ENCODE results near the gene GYG1.
A peak's percentile ranks its signal among the peaks of the same experiment; 100 is the strongest.

Gene GYG1

GRCh38 chr3:148991219-148992026, at the start of gene GYG1:
Gene GYG1 (plus strand): TSS chr3:148991540. CDS start chr3:148991641, 101 bp downstream.
- H3K4me3 ChIP-seq (ENCODE audit: low read depth, low read length): peak within 1 kb of the TSS; percentile 69
- peaks cover 18% of the 10 kb centered on the region for H3K36me3 ChIP-seq (ENCODE audit: control insufficient read depth, insufficient read depth, low read length)
- H3K4me1 ChIP-seq (ENCODE audit: control insufficient read depth, insufficient read depth, low read length): peaks cover 13% of the 10 kb centered on the region
- peak within 1 kb of the TSS; percentile 46; the same call in 1 of the 2 replicates for H3K9ac ChIP-seq (ENCODE audit: low read depth, low read length)
- H3K27me3 ChIP-seq (ENCODE audit: control insufficient read depth, insufficient read depth, low read length): peaks cover 11% of the 10 kb centered on the region
- no peaks in the 10 kb centered on the region for H3K9me3 ChIP-seq (ENCODE audit: control insufficient read depth, insufficient read depth, low read length)
- peak within 1 kb of the TSS; percentile 64 for H3K27ac ChIP-seq (ENCODE audit: low read depth, low read length)

- H3K27ac ChIP-seq (ENCODE audit: low read depth, low read length): no peak overlapping the region
- no peaks in the 10 kb centered on the region for H3K9me3 ChIP-seq (ENCODE audit: control insufficient read depth, insufficient read depth, low read length)
- H3K4me1 ChIP-seq (ENCODE audit: control insufficient read depth, insufficient read depth, low read length): no peaks in the 10 kb centered on the region
- no peaks in the 10 kb centered on the region for H3K36me3 ChIP-seq (ENCODE audit: control insufficient read depth, insufficient read depth, low read length)
- no peaks in the 10 kb centered on the region for H3K27me3 ChIP-seq (ENCODE audit: control insufficient read depth, insufficient read depth, low read length)
- no peak overlapping the region for H3K9ac ChIP-seq (ENCODE audit: low read depth, low read length)
- no peak overlapping the region for H3K4me3 ChIP-seq (ENCODE audit: low read depth, low read length)
These were observed 47.7 kb upstream of the GYG1 start for GRCh38 chr3:148943506-148944205.

- Histone ChIP-seq H3K4me3 (ENCODE audit: low read depth, low read length) (no peak overlapping the region), H3K4me1 (ENCODE audit: control insufficient read depth, insufficient read depth, low read length) (no peaks in the 10 kb centered on the region), H3K9me3 (ENCODE audit: control insufficient read depth, insufficient read depth, low read length) (no peaks in the 10 kb centered on the region), H3K27ac (ENCODE audit: low read depth, low read length) (no peak overlapping the region), H3K36me3 (ENCODE audit: control insufficient read depth, insufficient read depth, low read length) (no peaks in the 10 kb centered on the region), H3K27me3 (ENCODE audit: control insufficient read depth, insufficient read depth, low read length) (no peaks in the 10 kb centered on the region), H3K9ac (ENCODE audit: low read depth, low read length) (no peak overlapping the region)
These were observed 46.2 kb upstream of the GYG1 start for GRCh38 chr3:148945116-148945515.

DNA sequence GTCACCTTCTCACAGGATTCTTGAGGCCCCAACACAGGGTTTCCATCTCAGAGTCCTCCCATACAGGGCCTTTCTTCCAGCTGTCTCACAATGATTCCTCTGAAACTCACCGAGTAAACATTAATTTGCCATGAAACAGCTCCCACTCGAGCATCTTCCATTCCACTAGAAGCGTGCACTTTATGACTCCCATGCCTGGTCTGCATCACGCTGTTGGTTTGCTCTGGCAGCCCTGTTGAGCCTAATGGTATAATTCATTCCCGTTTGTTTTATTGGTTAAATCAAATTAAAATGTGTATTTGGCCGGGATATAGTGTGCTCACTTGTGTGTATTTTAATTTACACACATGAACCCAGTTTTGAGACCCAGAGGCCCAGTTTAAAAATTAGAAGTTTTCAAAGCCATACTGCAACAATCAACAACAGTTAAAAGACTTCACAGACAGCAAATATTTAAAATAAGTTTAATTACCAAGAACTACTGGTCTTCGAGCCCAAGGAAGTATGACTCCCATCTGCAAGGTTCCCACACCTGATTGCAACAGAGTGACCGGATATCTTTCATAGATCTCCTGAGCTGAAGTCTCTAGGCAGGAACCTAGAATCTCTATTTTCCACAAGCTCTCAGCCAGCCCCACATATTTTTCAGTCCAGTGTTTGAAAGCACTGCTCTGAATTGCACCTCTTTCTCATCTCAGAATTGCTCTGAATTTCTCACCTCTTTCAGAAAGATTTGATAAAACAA, 42.3 kb upstream of the GYG1 start:
- Histone ChIP-seq H3K36me3 (ENCODE audit: control insufficient read depth, insufficient read depth, low read length) (no peaks in the 10 kb centered on the region), H3K9ac (ENCODE audit: low read depth, low read length) (no peak overlapping the region), H3K4me3 (ENCODE audit: low read depth, low read length) (no peak overlapping the region), H3K4me1 (ENCODE audit: control insufficient read depth, insufficient read depth, low read length) (no peaks in the 10 kb centered on the region), H3K27ac (ENCODE audit: low read depth, low read length) (no peak overlapping the region), H3K9me3 (ENCODE audit: control insufficient read depth, insufficient read depth, low read length) (no peaks in the 10 kb centered on the region), H3K27me3 (ENCODE audit: control insufficient read depth, insufficient read depth, low read length) (no peaks in the 10 kb centered on the region)

- Histone ChIP-seq H3K4me3 (ENCODE audit: low read depth, low read length) (no peak overlapping the region), H3K36me3 (ENCODE audit: control insufficient read depth, insufficient read depth, low read length) (no peaks in the 10 kb centered on the region), H3K27me3 (ENCODE audit: control insufficient read depth, insufficient read depth, low read length) (no peaks in the 10 kb centered on the region), H3K9me3 (ENCODE audit: control insufficient read depth, insufficient read depth, low read length) (no peaks in the 10 kb centered on the region), H3K9ac (ENCODE audit: low read depth, low read length) (no peak overlapping the region), H3K27ac (ENCODE audit: low read depth, low read length) (no peak overlapping the region), H3K4me1 (ENCODE audit: control insufficient read depth, insufficient read depth, low read length) (peaks cover 6% of the 10 kb centered on the region)
These were observed 40.5 kb upstream of the GYG1 start for GRCh38 chr3:148950806-148951205.

DNA sequence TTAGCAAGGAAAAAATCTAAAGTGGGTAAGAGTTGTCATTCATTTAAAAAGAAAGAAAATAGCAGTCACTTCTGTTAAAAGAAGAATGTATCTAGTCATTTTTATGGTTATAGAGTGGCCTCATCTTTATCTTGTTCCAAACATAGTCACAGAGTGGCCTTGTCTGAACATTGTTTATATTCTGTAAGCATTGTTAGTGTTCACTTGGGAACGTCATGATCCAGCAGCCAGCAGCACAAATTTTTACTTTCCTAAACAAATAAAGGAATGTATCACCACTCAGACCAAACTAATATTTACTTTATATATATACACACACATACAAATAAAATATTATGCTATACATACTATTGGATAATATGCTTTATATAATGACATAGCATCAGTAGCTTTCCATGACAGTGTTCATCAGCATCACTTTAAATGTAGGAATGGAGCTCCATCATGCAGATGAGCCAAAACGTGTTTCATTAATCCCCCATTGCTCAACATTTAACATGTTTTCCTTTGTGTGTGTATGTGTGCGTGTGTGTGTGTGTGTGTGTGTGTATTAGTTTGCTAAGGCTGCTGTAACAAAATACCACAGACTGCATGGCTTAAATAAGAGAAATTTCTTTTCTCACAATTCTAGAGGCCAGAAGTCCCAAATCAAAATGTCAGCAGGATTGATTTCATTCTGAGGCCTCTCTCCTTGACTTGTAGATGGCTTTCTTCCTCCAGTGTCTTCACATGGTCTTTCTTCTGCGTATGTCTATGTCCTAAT, 39.6 kb upstream of the GYG1 start:
- no peaks in the 10 kb centered on the region for H3K36me3 ChIP-seq (ENCODE audit: control insufficient read depth, insufficient read depth, low read length)
- peaks cover 12% of the 10 kb centered on the region for H3K4me1 ChIP-seq (ENCODE audit: control insufficient read depth, insufficient read depth, low read length)
- H3K27ac ChIP-seq (ENCODE audit: low read depth, low read length): no peak overlapping the region
- no peaks in the 10 kb centered on the region for H3K27me3 ChIP-seq (ENCODE audit: control insufficient read depth, insufficient read depth, low read length)
- H3K4me3 ChIP-seq (ENCODE audit: low read depth, low read length): no peak overlapping the region
- no peak overlapping the region for H3K9ac ChIP-seq (ENCODE audit: low read depth, low read length)
- no peaks in the 10 kb centered on the region for H3K9me3 ChIP-seq (ENCODE audit: control insufficient read depth, insufficient read depth, low read length)

GRCh38 chr3:148953094-148953493, 38.2 kb upstream of the GYG1 start:
- H3K4me1 ChIP-seq (ENCODE audit: control insufficient read depth, insufficient read depth, low read length): peaks cover 12% of the 10 kb centered on the region

GRCh38 chr3:148954981-148955380, 36.4 kb upstream of the GYG1 start:
- Histone ChIP-seq H3K27ac (ENCODE audit: low read depth, low read length) (no peak overlapping the region), H3K9me3 (ENCODE audit: control insufficient read depth, insufficient read depth, low read length) (no peaks in the 10 kb centered on the region), H3K4me1 (ENCODE audit: control insufficient read depth, insufficient read depth, low read length) (peaks cover 12% of the 10 kb centered on the region), H3K9ac (ENCODE audit: low read depth, low read length) (0 out of 2 replicates have a peak overlapping the region, but pooled peaks have one; percentile 36), H3K4me3 (ENCODE audit: low read depth, low read length) (no peak overlapping the region), H3K27me3 (ENCODE audit: control insufficient read depth, insufficient read depth, low read length) (no peaks in the 10 kb centered on the region), H3K36me3 (ENCODE audit: control insufficient read depth, insufficient read depth, low read length) (no peaks in the 10 kb centered on the region)

More at GRCh38 chr3:148953094-148953493, 38.2 kb upstream of the GYG1 start:
- no peak overlapping the region for H3K4me3 ChIP-seq (ENCODE audit: low read depth, low read length)
- no peaks in the 10 kb centered on the region for H3K9me3 ChIP-seq (ENCODE audit: control insufficient read depth, insufficient read depth, low read length)
- no peaks in the 10 kb centered on the region for H3K27me3 ChIP-seq (ENCODE audit: control insufficient read depth, insufficient read depth, low read length)
- H3K36me3 ChIP-seq (ENCODE audit: control insufficient read depth, insufficient read depth, low read length): no peaks in the 10 kb centered on the region
- no peak overlapping the region for H3K9ac ChIP-seq (ENCODE audit: low read depth, low read length)
- no peak overlapping the region for H3K27ac ChIP-seq (ENCODE audit: low read depth, low read length)

- Histone ChIP-seq H3K9me3 (ENCODE audit: control insufficient read depth, insufficient read depth, low read length) (no peaks in the 10 kb centered on the region), H3K27me3 (ENCODE audit: control insufficient read depth, insufficient read depth, low read length) (no peaks in the 10 kb centered on the region), H3K4me1 (ENCODE audit: control insufficient read depth, insufficient read depth, low read length) (peaks cover 12% of the 10 kb centered on the region), H3K36me3 (ENCODE audit: control insufficient read depth, insufficient read depth, low read length) (no peaks in the 10 kb centered on the region), H3K27ac (ENCODE audit: low read depth, low read length) (peak overlapping the region; percentile 36), H3K9ac (ENCODE audit: low read depth, low read length) (peak overlapping the region; percentile 36; the same call in 1 of the 2 replicates), H3K4me3 (ENCODE audit: low read depth, low read length) (no peak overlapping the region)
These were observed 35.6 kb upstream of the GYG1 start for GRCh38 chr3:148955544-148956346.

GRCh38 chr3:148957586-148957985, 33.8 kb upstream of the GYG1 start:
- H3K4me1 ChIP-seq (ENCODE audit: control insufficient read depth, insufficient read depth, low read length): peaks cover 17% of the 10 kb centered on the region
- no peak overlapping the region for H3K27ac ChIP-seq (ENCODE audit: low read depth, low read length)
- H3K27me3 ChIP-seq (ENCODE audit: control insufficient read depth, insufficient read depth, low read length): no peaks in the 10 kb centered on the region
- no peaks in the 10 kb centered on the region for H3K9me3 ChIP-seq (ENCODE audit: control insufficient read depth, insufficient read depth, low read length)
- H3K9ac ChIP-seq (ENCODE audit: low read depth, low read length): no peak overlapping the region
- no peaks in the 10 kb centered on the region for H3K36me3 ChIP-seq (ENCODE audit: control insufficient read depth, insufficient read depth, low read length)
- H3K4me3 ChIP-seq (ENCODE audit: low read depth, low read length): no peak overlapping the region

Data from HUES48 (cell line).